HG02981 (cell line): ENCODE measurements around the gene EEPD1.
"Not testable (repeated sequence)": the region's sequence is repeated elsewhere in the genome, so short reads cannot be mapped to it uniquely, and the experiment has no call there.

Experiments used
- ATAC-seq: cut with Tn5 transposase; IDR thresholded peaks from one replicate; pipeline ENCODE4 v1.9.1; 2021; ENCODE audit warnings: mild to moderate bottlenecking, moderate library complexity; ENCODE audit not compliant: unreplicated experiment

Gene EEPD1

DNA sequence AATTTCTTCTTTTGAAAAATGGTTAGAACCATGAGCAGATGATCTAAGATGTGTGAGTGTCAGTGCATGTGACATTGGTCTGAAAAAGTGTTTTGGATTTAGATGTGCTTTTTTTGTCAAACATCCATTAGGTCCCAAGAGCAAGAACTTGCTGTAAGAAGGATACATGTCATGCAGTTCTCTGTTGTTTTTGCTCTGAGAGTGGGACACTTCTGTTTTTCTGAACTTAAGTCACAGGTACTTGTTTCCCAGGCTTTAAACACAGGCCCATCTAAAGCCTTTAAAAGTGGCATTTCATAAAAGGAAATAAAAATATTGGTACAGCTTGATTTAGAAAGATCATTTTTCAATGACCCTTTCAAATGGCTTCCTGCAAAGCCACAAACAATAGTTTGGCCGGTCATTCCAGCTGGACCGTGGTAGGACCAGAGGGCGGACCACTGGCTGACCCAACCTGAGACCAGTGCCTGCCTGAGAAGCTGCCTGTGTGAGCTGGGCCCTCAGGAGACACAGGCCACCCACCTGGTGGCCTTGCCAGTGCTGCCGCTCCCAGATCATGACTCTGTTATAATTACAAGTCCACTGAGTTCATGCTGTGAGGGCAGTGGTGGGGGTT is 92.7 kb downstream of the EEPD1 start:
- no peak for ATAC-seq

DNA sequence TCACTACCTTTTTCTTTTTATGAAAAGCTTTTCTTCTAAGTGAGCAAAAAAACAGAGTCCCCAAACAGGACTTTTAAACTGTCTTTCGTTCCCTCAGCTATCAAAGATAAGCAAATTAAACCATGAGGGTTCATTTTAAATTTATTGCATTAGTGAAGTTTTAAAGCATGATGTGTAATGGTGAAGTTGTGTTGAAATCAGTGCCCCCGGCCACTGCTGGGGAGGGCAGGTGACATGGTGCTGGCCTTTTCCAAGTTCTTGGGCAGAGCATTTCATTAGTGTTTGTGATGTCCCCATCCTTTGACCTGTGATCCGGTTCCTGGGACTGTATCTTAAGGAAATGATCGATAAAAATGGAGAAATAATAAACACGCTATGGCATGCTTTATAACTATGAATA is 96.0 kb downstream of the EEPD1 start:
- no peak for ATAC-seq

DNA sequence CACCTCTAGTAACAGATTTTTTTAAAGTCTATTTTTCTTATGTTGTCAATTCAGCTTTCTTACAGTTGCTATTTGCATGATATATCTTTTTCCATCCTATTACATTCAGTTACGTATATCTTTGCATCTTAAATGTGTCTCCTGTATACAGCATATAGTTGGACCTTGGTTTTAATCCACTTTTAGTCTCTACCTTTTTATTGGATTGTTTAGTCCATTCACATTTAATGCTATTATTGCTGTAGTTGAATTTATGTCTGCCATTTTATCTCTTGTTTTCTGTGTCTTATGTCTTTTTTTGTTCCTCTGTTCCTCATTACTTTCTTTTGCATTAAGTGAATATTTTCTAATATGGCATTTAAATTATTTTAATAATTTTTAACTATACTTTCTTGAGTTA is 100.6 kb downstream of the EEPD1 start:
- ATAC-seq: no peak

DNA sequence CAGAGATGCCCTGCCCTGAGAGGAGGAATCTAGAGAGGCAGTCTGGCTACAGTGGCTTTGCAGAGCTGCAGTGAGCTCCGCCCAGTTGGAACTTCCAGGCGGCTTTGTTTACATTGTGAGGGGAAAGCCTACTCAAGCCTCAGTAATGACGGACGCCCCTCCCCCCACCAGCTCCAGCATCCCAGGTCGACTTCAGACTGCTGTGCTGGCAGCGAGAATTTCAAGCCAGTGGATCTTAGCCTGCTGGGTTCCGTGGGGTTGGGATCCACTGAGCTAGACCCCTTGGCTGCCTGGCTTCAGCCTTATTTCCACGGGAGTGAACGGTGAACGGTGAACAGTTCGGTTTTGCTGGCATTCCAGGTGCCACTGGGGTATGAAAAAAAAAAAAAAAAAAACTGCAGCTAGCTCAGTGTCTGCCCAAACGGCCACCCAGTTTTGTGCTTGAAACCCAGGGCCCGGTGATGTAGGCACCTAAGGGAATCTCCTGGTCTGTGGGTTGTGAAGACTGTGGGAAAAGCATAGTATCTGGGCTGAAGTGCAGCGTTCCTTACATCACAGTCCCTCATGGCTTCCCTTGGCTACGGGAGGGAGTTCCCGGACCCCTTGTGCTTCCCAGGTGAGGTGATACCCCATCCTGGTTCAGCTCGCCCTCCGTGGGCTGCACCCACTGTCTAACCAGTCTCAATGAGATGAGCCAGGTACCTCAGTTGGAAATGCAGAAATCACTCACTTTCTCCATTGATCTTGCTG is 105.6 kb downstream of the EEPD1 start:
- ATAC-seq: not testable (repeated sequence)

DNA sequence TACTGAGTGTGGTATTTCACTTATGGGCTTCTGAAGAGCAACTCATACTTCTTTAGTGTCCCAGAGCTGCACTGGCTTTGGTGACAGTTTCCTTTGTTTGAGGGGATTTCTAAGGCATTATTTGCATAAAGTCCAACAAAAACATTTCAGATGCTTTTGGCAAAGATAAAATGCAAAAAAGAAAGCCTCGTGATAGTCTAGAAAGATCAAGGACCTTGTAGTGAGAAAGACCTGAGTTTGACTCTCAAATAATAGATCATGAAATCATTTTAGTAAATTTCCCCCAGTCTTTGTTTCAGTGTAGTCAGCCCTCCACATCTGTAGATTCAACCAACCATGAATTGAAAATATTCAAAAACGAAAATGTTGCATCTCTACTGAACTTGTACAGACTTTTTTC is 107.4 kb downstream of the EEPD1 start:
- peak; percentile 45 for ATAC-seq

DNA sequence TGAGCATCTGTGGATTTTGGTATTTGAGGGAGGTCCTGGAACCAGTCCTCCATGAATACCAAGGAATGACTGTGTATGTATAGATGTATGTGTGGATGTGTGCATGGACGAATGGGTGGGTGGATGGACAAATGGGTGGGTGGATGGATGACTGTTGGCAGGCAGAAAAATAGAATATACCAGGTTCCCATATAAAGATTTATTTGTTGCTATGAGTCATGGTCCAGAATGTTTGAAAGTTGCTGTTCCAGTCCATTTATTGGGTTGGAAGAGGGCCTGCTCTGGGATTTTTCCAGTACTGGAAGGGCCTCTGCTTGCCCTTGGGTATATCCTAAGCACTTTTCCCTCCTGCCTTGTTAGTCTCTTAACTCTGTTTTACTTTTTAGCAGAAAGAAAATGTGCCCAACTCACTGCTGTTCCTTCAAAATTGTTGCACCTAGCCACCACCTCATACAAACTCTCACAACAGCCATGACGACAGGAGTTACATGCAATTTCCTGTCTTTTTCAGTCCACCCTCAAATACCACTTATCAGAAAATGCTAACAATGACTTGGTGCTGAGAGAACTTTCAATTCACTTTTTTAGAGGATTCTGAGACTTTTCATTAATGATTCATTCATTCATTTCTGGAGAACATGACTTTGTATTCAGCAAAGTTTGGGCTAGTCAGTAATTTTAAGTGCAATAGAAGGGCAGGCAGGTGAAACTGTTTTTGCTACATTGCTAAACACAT is 108.1 kb downstream of the EEPD1 start:
- peak; percentile 42 for ATAC-seq

DNA sequence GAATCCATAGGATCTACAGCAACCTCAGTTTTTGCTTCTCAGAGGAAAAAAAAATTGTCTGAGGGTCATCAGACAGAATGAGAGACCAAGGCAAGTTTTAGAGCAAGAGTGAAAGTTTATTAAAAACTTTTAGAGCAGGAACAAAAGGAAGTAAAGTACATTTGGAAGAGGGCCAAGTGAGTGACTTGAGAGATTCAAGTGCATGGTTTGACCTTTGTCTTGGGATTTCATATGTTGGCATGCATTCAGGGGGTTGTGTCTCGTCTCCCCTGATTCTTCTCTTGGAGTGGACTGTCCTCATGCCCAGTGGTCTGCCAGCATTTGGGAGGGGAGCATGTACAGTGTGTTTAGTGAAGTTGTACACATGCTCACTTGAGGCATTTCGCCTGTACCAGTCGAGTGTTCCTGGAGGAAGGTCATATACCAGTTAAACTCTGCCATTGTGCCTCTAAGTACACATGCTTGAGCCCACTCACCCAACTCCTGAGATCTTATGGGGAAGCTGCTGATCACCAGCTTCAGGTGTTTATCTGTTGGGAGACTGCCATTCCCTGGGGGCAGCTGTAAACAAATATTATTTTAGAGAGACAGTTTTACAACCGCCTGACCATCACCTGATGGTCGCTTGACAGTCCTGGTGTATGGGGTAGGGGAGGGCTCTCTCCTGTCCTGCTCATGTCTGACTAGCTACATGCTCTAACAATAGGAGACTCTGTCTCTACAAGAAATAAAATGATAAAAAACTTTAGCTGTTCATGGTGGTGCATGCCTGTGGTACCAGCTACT is 109.4 kb downstream of the EEPD1 start:
- ATAC-seq: no peak

DNA sequence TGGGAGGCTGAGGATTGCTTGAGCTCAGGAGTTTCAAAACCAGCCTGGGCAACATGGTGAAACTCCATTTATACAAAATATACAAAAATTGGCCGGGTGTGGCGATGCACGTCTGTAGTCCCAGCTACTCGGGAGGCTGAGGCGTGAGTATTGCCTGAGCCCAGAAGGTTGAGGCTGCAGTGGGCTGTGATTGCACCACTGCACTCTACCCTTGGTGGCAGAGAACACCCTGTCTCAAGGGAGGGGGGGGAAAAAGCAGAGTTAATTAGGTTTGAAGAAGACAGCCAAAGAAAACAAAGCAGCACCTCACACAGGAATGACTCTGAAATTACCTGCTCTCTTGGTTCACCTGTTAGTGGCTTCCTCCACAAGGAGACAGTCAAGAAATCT is 110.0 kb downstream of the EEPD1 start:
- ATAC-seq: no peak

DNA sequence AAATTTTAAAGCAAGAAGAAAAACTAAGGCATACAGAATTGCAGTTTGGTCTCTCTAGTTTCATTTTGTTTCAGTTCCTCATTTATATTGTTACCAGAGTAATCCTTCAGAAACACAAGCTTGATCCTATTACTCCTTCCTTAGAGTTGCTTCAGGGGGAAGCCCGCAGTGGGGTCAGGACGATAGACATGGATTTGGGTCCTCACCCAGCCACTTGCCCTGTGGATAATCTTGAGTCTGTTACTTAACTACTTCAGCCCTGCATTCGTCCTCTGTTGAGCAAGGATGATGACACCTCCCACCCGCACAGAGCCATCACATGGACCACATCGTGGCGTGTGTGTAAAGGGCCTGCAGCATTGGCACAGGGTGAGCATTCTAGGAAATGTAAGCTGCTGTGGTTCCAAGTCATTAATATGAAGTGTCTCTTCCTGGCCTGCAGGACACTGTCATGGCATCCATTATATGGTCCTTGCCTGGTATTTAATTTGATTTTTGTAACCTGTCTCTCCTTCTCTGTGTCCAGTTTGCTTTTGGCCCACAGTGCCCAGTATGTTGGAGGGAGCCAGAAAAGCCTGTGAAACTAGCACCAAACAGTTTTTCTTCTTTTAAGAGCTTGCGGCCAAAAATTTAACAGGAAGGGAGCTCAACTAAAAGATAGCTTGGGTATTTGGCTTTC is 111.2 kb downstream of the EEPD1 start:
- ATAC-seq: peak; percentile 52

DNA sequence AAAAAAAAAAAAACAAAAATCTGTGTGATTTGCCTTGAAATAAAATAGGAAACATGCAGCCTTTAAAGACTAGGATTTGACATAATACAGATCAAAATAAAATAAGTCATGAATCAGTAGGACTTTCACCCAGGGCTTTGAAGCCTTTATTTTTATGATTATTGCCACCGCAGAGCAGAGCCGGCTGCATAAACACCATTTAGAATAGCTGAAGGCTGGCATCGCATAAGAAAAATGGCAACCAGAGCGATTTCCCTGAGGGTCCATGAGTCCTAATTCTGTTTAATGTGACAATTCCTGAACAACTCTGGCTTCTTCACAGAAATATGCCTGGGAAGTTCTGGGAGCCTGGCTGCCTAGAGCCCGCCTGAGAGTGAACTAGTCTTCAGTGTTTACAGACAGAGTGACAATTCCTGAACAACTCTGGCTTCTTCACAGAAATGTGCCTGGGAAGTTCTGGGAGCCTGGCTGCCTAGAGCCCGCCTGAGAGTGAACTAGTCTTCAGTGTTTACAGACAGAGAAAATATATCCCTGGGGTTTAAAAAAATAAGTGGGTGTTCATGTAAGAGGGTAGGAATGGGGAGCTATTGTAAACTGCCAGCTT is 112.0 kb downstream of the EEPD1 start:
- no peak for ATAC-seq

DNA sequence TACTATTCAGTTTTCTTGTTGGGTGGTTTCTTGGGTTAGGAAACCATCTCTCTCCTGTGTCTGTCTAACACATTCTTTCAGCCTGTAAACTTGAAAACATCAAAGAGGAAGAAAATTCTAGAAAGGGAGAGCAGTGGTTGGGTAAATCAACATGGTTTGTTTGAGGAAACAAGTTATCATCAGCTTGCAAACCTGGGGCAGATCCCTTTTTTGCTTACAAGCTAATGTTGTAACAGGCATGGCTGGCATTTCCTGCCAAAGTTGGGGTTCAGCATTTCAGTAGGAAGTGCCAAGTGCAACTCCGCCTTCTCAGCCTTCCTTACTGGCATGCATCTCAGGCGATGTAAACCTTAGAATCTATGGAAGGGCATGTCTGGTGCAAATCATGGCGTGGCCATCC is 112.6 kb downstream of the EEPD1 start:
- ATAC-seq: no peak

DNA sequence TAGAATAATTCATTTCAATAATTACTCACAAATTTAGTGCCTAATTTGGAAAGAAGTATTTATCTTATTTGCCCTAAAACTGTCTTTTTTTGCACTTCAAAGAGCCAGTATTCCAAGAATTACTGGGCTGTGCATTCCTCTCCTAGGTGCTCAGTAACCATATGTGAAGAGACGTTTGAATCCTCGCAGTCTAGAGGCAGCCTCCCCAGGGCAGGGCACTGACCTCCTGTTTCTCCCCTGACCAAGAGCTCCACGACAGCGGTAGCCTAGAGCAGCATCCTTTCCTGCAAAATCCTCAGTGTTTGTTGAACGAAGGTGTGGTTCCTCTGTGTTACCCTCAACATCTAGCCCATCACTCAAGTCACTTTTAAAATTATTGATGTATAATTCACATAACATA is 113.1 kb downstream of the EEPD1 start:
- no peak for ATAC-seq

DNA sequence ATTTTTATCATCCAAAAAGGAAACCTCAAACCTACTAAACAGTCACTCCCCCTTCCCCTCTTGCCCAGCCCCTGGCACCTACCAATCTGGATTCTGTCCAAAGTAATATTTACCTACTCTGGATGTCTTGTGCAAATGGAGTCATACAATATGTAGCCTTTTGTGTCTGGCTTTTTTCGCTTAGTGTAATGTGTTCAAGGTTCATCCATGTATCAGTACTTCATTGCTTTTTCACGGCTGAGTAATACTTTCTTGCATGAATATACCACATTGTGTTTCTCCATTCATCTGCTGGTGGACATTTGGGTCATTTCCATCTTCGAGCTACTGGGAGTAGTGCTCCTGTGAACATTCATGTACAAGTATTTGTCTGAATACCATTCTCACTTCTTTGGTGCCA is 113.6 kb downstream of the EEPD1 start:
- no peak for ATAC-seq

DNA sequence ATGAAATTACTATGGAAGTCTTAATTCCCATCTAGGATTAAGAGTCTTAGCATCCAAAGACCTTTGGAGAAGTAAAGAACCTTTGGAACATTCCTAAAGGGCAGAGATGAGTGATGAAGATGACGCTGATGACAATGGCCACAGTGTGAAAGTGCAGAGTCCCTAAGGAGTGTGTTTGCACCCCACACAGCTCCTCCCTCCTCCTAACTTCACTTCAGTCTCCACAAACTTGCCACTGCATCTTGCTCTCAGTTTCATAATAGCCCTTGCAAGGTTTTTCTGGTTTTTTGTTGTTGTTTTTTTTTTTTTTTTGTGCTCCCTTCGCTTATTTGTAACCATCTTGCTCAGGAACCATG is 119.1 kb downstream of the EEPD1 start:
- peak; percentile 72 for ATAC-seq

DNA sequence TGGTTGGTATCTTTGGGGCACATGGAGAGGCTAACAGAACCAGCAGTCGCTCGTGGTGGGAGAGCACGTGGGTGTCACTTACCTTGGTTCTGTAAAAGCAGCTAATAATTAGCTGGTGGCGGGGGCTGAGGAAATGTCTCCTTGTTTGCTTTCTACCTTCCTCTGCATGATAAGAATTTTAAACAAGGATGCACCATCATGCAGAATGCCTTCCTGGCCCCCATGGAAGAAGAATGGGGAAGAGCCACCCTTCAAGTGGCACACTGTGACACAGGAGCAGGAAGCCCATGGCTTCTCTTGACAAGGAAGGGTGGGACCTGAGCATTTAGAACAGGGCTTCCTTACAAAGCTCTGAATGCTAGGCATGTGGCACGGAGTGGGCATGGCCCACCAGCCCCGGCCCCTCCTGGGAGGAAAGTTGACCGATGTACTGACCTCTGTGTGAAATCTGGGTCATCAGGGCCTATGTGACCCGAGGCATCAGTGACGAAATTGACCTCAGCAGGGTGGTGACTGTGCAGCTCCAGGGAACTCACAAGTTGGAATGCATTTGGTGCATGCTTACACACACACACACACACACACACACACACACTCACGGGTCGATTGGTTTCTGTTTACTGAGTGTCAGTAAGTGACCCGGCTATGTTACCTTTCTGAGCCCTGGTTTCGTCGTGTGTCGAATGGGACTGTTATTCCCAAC is 119.7 kb downstream of the EEPD1 start:
- ATAC-seq: no peak

DNA sequence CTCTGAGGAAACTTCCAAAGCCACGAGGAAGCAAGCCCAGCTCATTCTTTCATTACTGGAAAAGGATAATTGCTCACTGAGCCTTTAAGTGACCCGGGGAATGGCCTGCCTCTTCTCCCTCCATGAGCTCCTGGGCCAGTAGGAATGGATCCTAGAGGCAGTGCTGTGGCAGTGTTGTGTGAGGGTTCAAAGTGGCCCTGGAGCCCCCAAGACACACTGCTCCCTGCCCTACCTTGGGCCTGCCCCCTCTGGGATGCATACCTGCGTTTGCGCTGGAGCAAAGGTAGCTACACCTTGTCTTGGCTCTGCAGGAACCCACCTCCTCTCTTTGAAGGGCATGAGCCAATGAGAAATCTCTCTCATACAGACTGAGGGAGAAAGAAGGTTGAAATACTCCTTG is 120.8 kb downstream of the EEPD1 start:
- ATAC-seq: no peak

DNA sequence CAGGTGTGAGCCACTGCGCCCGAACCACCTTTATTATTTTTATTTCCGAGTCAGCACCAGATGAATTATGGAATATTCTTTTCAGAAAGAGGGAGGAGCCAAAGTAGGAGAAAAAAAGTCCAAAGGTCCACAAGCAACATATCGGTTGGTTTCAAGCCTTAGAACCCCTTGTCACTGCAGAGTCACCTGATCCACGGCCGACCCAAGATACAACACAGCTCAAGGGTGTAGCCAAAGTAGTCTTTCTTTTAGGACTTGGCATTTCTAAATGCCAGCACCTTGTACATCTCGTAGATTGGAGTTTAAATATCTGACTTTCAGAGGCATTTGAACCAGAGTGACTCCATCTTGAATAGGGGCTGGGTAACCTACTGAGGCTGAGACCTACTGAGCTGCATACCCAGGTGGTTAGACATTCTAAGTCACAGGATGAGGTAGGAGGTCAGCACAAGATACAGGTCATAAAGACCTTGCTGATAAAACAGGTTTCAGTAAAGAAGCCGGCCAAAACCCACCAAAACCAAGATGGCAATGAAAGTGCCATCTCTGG is 122.8 kb downstream of the EEPD1 start:
- no peak for ATAC-seq

DNA sequence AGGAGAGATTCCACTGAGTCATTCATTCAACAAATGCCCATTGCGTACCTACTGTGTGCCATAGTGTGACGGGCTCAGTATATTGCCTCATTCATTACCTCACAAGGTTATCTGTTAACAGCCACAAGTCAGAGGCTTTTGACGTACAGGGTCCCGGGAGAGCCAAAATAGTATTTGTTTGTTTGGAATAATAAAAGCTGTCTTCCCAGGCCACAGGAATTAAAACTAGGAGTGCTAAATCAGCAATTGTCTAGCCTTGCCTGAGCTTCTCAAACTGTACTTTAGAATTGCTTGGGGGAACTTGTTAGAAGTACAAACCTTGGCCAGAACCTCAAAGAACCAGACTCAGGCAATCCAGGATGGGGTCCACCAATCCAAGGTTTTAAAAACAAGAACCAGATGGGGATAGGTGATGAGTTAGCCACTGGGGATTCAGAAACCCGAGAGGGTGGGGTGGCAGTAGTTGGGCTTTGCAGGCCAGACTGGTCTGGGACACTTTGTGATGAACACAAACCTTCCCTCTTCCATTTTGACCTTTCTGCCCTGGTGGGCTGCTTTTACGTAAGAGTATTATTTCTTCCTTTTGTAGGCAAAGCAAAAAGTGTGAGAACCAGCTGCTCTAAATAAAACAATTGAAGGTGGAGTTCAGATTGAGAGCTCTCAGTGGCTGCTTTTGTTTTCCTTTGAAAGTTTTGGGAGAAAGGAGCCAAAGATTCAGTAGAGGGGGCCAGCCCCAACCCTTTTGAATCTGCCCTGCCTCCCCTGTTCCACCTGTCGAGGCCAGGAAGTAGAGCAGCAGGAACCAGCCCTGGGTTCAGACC is 123.6 kb downstream of the EEPD1 start:
- no peak for ATAC-seq

DNA sequence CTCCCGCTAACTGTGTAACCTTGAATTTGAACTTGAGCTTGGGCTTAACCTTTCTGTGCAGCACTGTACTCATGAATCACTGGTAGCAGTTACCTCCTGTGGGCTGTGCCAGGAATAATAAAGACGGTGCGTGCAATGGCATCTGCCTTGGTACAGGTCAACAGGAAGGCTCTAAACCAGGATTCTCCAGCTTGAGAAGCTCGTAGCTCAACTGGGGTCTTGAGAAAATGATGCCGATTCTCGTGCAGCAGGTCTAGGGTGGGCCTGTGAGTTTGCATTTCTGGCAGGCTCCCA is 124.1 kb downstream of the EEPD1 start:
- no peak for ATAC-seq
